ENCODE results near the gene CWC15.
"Not testable (repeated sequence)": the region's sequence is repeated elsewhere in the genome, so short reads cannot be mapped to it uniquely, and the experiment has no call there.

Gene CWC15

DNA sequence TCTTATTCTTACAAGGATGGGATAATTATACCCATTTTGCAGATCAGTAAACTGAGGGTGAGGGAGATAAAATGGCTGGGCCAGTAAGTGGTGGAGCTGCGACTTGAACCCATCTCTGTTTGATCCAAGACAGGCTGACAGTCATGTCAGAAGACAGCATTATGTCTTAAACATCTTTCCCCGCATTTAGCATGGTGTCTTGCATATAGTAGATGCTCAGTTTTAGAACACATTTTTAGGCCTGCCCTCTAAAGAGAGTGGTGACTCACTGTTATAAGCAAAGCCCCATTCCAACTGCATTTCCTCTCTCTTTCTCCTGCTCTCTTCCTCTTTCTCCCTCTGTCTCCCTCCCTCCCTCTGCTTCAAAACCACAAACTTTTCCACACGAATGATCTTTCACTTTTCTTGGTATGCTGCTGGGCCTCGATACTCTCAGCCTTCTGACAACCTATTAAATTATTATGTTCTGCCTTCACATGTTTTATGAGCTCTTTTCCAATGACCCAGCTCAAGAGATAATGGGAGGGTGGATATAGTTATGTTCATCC is 25.2 kb downstream of the CWC15 start:
- peak; percentile 75 for DNase-seq

DNA sequence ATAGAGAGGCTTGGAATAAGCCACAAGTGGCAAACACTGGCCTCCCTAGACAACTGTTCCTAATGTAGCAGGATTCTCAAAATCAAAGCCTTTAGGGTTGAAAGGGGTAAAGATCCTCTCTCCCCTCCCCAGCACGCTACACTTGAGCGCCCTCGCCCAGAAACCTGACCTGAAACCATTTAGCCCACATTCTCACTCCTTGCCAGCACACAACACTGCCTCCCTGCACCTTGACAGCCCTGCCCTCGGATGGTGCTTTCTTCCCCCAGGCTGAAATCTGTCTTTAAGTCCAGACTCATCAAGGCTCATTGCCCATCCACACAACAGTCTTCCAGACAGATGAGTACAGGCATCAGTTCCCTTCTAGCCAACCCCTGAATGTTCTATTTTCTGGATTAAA is 26.5 kb downstream of the CWC15 start:
- DNase-seq: no peak

DNA sequence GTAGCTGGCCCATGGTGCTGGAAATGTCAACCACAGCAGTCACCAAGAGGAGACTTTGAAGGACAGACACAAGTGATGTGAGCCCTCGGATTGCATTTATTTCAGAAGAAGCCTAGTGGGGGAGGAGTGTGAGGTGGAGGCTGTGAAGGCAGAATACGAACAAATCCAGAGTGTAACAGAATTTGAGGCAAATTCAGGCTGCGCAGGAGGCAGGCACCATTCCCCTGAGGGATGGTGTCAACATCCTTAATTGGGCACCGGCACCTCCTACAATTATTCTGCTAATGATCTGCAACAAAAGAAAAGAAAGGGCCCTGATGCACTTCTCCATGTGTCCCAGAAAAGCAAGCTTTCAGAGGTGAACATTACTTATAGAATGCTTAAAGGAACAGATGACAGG is 32.2 kb downstream of the CWC15 start:
- DNase-seq: no peak

DNA sequence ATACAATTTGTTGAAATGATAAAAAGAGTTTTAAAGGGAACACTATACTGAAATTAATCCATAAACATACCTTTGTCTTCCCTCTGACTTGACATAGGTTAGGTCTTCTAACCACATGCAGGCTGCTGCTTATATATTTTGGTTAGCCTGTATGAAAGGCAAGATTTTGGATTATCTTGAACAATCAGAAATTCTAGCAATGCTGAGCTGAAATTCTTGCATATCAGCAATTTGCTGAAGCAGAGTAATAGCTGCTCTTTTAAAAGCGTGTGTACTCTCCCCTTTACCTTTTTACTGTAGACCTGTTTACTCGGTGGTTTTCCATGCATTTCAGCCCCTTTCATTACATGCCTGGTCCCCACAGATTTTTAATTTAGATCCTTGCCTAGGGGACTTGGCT is 34.0 kb downstream of the CWC15 start:
- DNase-seq: no peak

DNA sequence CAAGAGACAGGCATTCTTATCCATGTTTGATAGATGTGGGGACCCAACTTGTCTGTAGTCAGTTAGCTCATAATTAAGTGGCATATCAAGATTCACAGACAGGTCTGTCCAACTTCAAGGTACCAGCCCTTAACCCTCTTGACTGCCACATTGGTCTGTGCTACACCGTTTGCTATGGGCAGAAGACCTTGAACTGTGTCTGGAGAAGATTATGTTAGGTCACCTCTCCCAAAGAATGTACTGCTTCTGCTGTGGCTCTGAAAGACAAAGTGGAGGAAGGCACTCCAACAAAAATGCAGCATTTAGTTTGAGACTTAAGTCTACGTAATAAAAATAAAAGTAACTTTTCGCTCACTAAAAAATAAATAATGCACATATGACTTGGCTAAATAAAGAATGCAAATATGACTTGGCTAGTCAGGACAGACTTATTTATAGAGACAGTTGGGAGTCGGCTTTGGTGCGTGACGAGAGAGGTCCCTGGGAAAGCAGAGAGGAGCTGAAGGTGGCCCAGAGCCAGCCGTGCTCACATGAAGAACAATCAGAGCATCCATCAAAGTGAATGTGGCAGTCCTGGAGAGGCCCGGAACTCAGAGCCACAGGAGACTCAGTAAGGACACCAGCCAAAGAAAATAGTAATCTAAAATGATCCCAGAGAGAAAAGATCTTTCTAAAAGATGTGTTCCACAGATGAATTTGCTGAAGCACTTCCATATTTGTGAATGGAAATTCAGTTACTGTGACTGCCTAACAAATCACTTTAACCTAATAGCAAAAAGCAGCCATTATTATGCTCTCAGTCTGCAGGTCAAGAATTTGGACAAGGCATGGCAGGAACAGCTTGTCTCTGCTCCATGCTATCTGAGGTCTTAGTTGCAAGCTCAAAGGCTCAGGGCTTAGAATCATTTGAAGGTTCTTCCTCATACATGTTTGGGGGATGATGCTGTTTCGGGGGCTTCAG is 35.0 kb downstream of the CWC15 start:
- DNase-seq: peak; percentile 70

DNA sequence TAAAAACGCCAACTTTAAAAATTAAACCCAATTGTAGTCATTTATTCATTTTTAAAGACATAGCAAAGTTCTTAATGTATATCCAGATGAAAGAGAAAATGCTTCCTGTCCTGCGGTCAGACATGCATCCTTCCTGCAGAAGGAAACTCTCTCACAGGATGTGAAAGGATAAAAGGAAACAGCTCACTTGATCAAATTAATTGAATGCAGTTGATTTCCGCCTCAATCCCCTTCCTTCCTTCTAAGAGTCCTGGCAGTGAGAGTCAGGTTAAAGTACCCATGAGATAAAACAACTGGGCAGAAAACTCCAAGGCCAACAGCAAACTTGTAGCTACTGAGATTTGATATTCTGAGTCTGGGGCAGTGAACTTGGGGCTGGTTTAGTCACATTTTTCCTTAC is 38.5 kb downstream of the CWC15 start:
- DNase-seq: no peak

DNA sequence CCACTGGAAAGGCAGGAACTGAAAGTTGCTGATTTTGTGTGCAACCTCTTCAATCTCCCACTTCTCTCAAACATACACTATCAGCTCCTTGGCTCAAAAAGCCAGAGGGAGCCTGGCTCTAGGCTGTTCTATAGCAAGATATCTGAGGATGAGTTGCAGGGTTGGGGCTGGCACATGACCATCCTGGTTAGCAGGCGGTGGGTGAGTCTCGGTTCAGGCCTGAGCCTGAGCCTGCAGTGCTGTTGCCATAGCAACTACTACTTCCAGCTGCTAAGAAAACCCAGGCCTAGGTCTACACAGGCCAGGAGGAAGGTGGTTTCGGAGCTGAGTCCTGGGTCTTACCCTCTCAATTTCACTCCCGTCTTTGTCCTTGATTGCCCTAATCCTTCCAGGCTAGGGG is 39.0 kb downstream of the CWC15 start:
- peak; percentile 45 for DNase-seq

DNA sequence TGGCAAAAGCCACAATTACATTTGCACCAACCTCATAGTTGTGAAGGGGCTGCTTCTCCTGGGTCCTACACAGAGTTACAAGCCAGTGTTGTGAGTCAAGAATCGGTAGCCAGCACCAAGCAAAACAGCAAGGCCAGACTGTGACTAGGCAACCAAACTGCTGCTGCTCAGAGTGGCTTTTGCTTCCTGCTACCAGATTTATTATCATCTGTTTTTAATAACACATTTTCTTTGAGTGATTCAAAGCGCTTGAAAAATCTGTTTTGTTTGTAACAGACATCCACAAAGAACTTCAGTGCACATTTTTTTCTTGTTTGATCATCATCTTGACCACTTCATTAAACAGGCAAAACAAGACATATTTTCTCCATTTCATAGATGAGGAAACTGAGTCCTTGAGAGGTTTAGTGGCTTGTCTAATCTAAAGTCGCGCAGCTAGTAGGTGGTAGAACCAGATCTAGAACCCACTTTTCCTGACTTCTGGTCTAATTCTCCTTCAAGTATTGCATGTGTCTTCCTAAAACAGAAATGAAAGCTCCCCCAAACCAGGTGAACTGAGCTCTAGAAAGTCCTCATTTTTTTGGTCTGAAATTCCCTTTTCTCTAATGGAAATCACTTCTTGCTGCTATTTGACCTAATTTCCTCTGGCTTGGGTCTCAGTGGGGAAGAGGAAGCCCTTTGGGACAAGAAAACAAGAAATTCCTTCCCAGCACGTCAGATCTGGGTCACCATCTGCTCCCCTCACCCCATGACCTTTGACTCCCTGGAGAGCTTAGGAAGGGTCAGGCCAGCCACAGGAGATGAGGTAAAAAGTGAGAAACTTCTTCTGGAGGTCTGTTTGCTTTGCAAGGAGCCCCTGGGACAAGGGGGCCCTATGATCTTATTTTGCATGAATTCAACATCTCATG is 39.9 kb downstream of the CWC15 start:
- DNase-seq: peak; percentile 96

DNA sequence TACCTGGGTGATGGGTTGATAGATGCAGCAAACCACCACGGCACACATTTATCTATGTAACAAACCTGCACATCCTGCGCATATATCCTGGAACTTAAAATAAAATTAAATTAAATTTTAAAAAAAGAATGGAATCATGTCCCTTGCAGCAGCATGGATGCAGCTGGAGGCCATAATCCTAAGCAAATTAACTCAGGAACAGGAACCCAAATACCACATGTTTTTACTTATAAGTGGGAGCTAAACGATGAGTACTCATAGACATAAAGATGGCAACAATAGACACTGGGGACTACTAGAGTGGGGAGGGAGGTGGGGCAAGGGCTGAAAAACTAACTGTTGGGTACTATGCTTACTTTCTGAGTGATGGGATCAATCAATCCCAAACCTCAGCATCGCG is 40.9 kb downstream of the CWC15 start:
- no peak for DNase-seq

DNA sequence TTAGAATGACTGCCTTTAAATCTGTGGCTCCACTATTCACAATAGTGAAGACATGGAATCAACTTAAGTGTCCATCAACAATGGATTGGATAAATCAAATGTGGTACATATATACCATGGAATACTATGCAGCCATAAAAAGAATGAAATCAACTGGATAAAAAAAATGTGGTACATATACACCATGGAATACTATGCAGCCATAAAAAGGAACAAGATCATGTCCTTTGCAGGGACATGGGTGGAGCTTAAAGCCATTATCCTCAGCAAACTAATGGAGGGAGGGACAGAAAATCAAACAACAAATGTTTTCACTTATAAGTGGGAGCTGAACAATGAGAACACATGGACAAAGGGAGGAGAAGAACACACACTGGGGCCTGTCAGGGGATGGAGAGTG is 41.3 kb downstream of the CWC15 start:
- DNase-seq: not testable (repeated sequence)

DNA sequence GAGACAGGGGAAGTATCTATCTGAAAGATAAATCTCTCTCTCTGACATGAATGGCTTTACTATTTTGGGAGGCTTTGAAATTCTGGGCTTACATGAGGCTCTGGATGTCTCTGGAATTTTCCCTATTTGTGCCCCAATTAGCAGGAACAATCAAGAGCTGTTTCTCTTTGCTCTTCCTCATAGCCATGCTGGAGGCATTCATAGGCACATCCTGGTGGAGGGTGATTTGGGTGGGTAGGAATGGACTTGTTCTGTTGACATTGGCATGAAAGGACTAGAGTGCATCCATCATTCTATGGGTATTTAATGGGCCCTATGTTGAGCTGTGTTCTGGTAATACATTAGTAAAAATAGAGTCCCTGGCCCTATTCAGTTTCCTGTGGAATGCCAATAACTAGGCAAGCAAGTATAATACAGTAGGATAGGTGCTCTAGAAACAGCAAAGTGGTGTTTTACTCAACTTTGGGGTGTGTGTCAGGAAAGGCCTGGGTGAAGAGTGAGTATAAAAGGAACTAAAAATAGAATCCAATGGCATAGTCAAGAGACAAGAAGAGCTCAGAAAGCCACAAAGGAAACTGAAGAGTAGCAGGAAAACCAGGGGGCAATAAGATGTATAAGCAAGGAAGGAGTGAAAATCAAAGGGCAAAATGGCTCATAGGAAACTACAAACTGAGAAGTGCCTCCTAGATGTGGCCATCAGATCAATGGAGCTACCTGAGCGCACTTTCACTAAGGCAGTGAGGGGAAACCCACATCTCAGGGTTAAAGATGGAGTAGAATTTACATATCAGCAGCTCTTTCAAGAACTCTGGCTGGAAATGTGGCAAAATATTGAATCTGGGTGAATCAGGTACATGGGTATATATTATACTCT is 45.0 kb downstream of the CWC15 start:
- peak; percentile 26 for DNase-seq

DNA sequence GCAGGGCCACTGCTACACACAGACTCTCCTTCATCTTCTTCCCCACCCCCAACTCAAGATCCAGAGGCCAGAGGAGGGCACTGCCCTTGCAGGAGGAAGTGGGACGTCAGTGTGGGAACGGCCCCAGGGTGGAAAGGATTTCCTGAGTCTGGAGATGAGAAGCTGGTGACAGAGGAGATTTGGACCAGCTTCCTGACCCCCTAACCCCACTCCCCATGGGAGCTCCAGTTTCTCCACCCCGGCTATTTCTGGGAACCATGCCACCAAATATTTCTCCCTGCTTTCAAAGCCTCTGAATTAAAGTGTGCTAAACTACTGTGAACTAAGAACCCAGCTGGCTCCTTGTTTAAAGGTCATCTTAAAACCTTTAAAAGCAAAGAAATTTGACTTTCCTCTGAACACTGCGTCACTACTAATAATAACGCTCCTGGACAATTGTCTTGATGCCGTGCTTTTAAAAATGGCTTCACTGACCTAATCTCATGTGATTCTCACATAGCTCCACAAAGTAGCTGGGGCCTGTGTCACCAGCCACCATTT is 46.6 kb downstream of the CWC15 start:
- DNase-seq: peak; percentile 99

DNA sequence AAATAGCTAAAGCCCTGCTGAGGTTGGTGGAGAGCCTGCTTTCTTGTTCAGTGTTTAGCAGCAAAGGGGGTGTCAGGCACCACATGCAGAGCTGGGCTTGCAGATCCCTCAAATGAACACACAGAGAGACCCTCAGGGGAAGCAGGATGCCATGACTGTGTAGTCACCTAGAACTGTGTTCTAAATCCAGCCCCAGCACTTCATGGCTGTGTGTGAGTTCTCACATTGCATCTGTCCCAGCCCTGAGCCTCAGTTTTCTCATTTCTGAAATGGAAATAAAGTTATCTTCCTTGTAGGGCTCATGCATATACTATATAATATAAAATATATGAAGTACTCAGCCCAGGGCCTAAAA is 47.1 kb downstream of the CWC15 start:
- peak; percentile 63 for DNase-seq

DNA sequence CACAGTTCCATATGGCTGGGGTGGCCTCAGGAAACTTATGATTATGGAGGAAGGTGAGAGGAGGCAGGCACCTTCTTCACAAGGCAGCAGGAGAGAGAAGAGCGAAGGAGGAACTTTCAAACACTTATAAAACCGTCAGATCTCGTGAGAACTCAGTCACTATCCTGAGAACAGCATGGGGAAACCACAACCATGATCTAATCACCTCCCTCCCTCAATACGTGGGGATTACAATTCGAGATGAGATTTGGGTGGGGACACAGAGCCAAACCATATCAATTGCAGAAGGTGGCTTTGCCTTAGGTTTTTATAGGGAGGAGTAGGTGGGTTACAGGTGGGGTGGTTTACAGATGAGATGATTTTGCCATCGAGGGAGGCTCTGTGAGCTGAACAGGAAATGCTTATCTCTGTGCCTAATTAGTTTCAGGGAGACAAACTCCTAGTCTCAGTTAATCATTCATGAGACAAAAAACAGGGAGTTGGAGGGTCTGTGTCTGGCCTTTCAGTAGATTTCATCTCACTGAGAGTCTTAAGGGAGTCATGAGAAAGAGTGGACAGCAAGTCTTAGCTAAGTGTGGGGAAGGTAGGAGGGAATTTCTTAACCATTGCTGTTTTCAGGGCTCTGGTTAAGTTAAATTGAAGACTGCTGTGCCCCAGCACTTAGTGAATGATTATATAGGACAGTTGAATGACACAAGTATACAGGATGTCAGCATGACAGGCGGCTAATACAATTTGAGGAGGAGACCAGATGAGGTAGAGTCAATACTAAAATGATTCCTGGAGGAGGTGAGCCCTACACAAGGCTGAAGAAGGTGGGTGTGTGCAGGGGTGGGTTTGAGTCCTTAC is 47.7 kb downstream of the CWC15 start:
- DNase-seq: no peak

DNA sequence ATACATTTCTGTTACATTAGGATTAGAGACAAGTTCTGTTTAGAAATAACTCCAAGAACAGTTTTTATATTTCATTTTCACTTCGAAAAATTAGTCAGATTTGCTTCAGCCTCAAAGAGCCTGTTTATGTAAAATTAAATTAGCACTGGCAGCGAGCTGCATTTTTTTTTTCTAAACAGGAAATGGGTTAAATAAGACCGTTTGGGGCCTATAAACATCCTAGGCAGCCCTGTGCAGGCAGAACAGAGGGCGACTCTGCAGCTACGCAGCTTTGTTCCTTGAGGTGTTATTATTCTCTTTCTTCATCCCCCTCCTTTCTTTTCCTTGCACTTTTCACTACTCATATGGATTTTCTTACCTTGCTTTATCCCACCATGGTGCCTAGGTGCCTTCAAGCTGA is 48.7 kb downstream of the CWC15 start:
- DNase-seq: no peak

DNA sequence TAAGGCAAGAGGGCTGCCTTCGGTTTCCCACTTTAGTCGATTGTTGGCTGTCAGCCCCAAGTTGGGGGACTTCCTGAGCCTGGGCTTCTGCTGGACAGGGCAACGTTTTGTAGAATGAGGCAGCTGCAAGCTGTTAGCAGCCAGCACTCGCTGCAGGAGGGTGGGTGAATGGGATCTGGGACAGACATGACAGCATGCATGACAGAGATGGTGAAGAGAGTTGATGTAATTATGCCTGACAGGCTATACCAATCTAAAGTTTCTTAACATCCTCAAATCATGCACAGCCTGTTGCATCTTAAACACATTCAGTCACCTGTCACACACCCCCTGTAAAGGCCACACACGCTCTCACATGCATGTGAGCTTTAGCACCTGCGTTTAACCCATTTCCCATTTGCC is 49.2 kb downstream of the CWC15 start:
- DNase-seq: no peak

DNA sequence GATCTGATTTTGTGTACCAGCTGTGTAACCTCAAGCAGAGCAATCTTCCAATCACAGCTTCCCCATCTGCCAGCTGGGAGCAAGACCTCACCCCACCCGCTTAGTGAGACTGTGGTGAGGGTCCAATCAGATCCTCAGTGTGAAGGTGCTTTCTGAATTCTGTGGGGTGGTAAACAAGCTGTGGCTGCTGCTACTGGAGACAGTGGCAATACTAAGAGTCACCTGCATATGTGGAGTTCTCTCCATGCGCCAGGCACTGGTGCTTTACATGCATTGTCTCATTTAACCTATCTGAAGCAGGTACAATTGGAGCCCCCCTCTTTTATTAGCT is 50.4 kb downstream of the CWC15 start:
- no peak for DNase-seq

DNA sequence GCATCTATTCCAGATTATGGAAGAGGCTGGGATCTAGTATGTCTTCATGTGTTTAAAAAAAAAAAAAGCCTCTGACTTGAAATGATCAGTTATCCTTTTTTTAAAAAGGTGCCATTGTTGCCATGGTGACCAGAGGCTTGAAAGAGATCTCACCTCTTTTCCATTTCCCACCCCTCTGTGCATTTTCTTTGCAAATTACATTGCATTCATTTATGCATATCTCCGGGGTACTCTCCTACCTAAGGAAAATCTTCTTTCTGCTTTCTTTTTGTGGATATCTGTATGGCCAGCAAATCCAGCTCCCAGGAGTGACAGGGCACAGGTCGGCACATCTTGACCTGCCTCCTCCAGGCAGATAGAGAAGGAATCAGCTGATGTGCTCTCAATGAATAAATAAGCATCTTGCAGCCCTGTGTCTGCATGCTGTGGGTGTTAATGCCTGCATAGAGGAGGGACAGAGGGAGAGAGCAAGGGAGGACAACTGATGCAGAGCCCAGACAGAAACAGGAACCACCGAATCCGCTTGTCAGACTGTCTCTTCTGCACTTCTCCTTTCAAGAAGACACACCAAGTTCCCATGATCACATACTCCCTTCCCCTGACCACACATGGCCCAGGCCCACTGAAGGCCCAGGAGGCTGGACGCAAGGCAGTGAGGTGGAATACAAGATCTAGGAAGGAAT is 50.9 kb downstream of the CWC15 start:
- DNase-seq: no peak

DNA sequence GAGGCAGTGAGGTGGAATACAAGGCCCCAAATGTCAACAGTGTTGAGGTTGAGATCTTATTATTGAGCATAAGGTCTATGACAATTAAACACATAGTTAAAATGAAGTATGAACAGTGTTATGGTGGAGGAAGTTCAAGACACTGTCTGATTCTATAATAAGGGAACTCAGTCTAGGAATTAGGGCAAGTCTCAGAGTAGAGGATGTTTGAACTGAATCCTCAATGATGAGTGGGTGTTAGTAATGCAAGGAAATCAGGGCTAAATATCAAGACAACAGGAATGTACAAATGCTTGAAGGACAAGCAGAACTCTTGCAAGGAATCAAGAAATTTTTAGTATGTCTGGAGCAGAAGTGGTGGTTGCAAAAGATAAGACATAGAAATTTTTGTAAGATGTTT is 53.0 kb downstream of the CWC15 start:
- no peak for DNase-seq

DNA sequence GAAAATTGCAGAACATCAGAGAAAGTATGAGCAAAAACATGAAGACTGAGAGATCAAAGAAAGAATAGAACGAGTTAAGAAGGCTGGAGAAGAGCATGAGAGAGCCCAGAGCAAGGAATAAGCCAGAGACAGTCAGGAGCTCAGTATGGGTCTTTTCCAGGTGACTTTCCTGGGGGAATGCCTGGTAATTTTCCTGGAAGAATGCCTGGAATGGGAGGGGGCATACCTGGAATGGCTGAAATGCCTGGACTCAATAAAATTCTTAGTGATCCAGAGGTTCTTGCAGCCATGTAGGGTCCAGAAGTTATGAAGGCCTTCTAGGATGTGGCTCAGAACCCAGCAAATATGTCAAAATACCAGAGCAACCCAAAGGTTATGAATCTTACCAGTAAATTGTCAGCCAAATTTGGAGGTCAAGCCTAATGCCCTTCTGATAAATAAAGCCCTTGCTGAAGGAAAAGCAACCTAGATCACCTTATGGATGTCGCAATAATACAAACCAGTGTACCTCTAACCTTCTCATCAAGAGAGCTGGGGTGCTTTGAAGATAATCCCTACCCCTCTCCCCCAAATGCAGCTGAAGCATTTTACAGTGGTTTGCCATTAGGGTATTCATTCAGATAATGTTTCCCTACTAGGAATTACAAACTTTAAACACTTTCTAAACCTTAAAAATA is 59.5 kb downstream of the CWC15 start:
- DNase-seq: not testable (repeated sequence)
